Thyroid gland (tissue), 4 donors: ENCODE measurements around the gene NCF2. TPM values are rescaled to one million over a fixed set of nuclear protein-coding genes. Genes with fewer than 3 reads are reported as not detected.

Source experiments
- DNase-seq, 2 donors: peaks; one replicate each; pipeline ENCODE4 v3.0.0-alpha.2; 2019
- H3K27ac ChIP-seq, 3 donors: fragments of 200-600 bp; sonication (generic); 1 replicate in 2 of 3; 2 replicates in 1 of 3; pipeline ENCODE4 v1.5.1; 2016 to 2019; ENCODE audit warnings: mild to moderate bottlenecking in 1 of 3, moderate library complexity in 1 of 3
- H3K27me3 ChIP-seq: fragments of 200-600 bp; sonication (generic); one replicate; pipeline ENCODE4 v1.5.1; 2019
- H3K36me3 ChIP-seq, 2 donors: fragments of 200-600 bp; sonication (generic); one replicate each; pipeline ENCODE4 v1.5.1; 2016 to 2019
- H3K4me1 ChIP-seq, 2 donors: fragments of 200-600 bp; sonication (generic); one replicate each; pipeline ENCODE4 v1.5.1; 2017 to 2019
- H3K4me3 ChIP-seq, 3 donors: fragments of 200-600 bp; sonication (generic); replicated peaks in 1 of 3; 1 replicate in 2 of 3; 2 replicates in 1 of 3; pipeline ENCODE4 v1.5.1; 2016; ENCODE audit warnings: mild to moderate bottlenecking in 1 of 3
- H3K9me3 ChIP-seq: fragments of 200-600 bp; sonication (generic); one replicate; pipeline ENCODE4 v1.5.1; 2017
- POLR2A ChIP-seq, 2 donors: fragments of 450-650 bp; IDR thresholded peaks; one replicate each; pipeline ENCODE4 v1.6.1; 2017; ENCODE audit warnings: antibody characterized with exemption in 2 of 2, mild to moderate bottlenecking in 2 of 2, moderate library complexity in 1 of 2
- WGBS, 2 donors: methylation state at CpG; one replicate each; pipeline ENCODE4 v1.1.5; 2017; 5-methylcytosine and 5-hydroxymethylcytosine counted together
- intact Hi-C: fragments of 100-400 bp; cut with DNase I; formaldehyde crosslinking; loops from one replicate; pipeline ENCODE4 v1.15.1; 2023
- total RNA-seq, 4 donors: library from RNA; depleted of rRNA; stranded (reverse); fragments of >200 nt; gene quantifications; one replicate each; pipeline ENCODE4 v1.2.3, GENCODE V29; 2016
- TF ChIP-seq, protein P1 (sequence below), 6 experiments: fragments of 200-600 bp in 3 of 6; fragments of 450-650 bp in 3 of 6; sonication (generic) in 3 of 6; IDR thresholded peaks; one replicate each; pipeline ENCODE4 v1.5.1; 2016 to 2019; ENCODE audit warnings: antibody characterized with exemption in 6 of 6, mild to moderate bottlenecking in 2 of 6, inconsistent platforms in 1 of 6, moderate library complexity in 1 of 6

The NCF2 gene
- total RNA-seq, 4 donors from 2014 or later, result 3.5 to 9.8 (median 4.5) TPM

DNA sequence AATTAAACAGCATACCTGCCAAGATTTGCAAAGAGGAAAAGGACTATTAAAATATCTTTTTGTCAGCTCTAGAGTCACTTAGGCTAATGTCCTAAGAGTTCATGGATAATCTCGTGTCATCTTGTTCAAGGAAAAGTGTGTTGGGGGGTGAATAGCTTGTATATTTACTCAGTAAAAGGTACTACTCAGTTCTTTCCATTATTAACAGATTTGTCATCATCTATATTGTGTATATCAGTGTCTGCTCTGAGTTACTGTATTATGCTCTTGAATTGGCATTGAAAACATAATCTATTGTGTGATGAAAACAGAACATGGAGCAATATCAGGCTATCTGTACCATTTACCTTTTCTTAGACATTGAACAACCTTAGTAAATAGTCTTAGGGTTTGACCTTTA lies 76.0 kb downstream of the NCF2 start:
- intact Hi-C loops, result no loop called here
- TF ChIP-seq, protein P1, sequence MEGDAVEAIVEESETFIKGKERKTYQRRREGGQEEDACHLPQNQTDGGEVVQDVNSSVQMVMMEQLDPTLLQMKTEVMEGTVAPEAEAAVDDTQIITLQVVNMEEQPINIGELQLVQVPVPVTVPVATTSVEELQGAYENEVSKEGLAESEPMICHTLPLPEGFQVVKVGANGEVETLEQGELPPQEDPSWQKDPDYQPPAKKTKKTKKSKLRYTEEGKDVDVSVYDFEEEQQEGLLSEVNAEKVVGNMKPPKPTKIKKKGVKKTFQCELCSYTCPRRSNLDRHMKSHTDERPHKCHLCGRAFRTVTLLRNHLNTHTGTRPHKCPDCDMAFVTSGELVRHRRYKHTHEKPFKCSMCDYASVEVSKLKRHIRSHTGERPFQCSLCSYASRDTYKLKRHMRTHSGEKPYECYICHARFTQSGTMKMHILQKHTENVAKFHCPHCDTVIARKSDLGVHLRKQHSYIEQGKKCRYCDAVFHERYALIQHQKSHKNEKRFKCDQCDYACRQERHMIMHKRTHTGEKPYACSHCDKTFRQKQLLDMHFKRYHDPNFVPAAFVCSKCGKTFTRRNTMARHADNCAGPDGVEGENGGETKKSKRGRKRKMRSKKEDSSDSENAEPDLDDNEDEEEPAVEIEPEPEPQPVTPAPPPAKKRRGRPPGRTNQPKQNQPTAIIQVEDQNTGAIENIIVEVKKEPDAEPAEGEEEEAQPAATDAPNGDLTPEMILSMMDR (IDR thresholded peaks at IDR 0.05), result no peak
- no peak for TF ChIP-seq POLR2A (IDR thresholded peaks at IDR 0.05)
- H3K27ac ChIP-seq, result no peak overlapping the region
- H3K27me3 ChIP-seq, result no peaks in the 10 kb centered on the region
- WGBS, 2 donors, result 95 to 100% methylated on average over 1 of the region's 1 CpG
- DNase-seq, result no peak
- peaks cover 0 to 5% of the 10 kb centered on the region in 2 donors for H3K4me1 ChIP-seq
- H3K4me3 ChIP-seq, result no peak overlapping the region
- no peaks in the 10 kb centered on the region for H3K9me3 ChIP-seq
- H3K36me3 ChIP-seq, result peaks cover 0 to 5% of the 10 kb centered on the region in 2 donors

DNA sequence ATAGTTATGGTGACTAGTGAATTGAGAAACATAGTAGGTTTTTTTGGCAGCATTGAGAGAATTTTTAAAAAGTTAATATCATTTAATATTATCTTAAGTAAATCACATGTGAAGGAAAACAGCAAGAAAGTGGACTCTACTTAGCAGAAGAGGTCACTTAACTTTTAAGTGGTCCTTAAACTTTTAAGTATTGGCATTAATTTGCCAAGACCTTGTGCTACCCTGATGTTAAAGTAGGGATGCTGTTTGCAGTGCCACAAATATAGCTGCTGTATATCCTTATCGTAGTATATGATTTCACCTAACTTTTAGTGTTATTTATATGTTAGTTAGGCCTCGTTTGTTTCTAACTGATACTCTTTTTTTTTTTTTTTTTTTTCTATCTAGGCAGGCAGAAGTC lies 77.8 kb downstream of the NCF2 start:
- Histone ChIP-seq H3K4me3 (no peak overlapping the region), H3K9me3 (no peaks in the 10 kb centered on the region), H3K36me3 (no peaks in the 10 kb centered on the region), H3K4me1 (peaks cover 0 to 5% of the 10 kb centered on the region in 2 donors), H3K27me3 (no peaks in the 10 kb centered on the region), H3K27ac (no peak overlapping the region)
- intact Hi-C loops, result no loop called here
- 56 to 57% methylated on average over 2 of the region's 2 CpGs for WGBS, 2 donors
- TF ChIP-seq, protein P1 (IDR thresholded peaks at IDR 0.05), result no peak
- TF ChIP-seq POLR2A (IDR thresholded peaks at IDR 0.05), result no peak
- no peak for DNase-seq

DNA sequence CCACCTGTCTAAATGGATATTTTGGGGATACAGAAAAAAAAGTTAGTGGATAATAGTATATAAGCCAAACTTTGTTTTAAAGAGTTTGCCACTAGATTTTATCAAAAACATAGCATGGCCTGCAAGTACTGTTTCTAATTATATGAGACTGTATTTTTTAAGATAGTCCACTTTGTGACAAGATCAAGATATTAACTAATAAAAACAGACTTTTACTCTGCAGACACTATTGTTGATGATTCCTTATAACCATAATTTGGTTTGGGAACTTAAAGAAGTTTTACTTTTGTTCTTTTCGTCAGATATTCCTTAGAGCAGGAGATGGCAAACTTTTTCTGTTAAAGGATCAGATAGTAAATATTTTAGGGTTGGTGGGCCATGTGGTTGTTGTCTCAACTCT lies 81.6 kb downstream of the NCF2 start:
- Histone ChIP-seq H3K27ac (no peak overlapping the region), H3K27me3 (no peaks in the 10 kb centered on the region), H3K9me3 (no peaks in the 10 kb centered on the region), H3K36me3 (no peaks in the 10 kb centered on the region), H3K4me1 (peaks cover 0 to 5% of the 10 kb centered on the region in 2 donors), H3K4me3 (no peak overlapping the region)
- no peak for DNase-seq
- TF ChIP-seq POLR2A (IDR thresholded peaks at IDR 0.05), result no peak
- TF ChIP-seq, protein P1 (IDR thresholded peaks at IDR 0.05), result no peak
- WGBS, 2 donors, result 88 to 94% methylated on average over 1 of the region's 1 CpG
- intact Hi-C loops, result no loop called here

DNA sequence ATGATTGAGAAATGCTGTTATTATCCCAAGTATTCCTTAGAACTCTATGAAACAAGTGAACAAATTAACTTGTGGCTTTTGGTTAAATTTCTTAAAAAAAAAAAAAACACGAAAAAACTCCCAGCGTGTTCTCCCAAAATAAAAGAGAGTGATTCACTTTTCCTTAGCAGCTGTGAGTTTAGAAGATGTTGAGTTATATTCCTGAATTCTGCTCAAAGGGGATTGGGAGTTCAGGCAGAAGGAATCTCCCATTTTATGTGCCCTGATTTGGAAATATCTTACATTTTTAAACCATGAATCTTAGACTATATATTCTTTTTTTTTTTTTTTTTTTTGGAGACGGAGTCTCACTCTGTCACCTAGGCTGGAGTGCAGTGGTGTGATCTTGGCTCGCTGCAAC lies 83.7 kb downstream of the NCF2 start:
- H3K27ac ChIP-seq, result no peak overlapping the region
- WGBS, 2 donors, result 91 to 97% methylated on average over 4 of the region's 4 CpGs
- intact Hi-C loops, result no loop called here
- H3K9me3 ChIP-seq, result no peaks in the 10 kb centered on the region
- DNase-seq, result no peak
- no peaks in the 10 kb centered on the region for H3K4me1 ChIP-seq
- no peak overlapping the region for H3K4me3 ChIP-seq
- H3K27me3 ChIP-seq, result no peaks in the 10 kb centered on the region
- no peaks in the 10 kb centered on the region for H3K36me3 ChIP-seq
- TF ChIP-seq, protein P1 (IDR thresholded peaks at IDR 0.05), result no peak
- no peak for TF ChIP-seq POLR2A (IDR thresholded peaks at IDR 0.05)

Other genes with a start within 250 kb of the NCF2 start
- 10 to 100 TPM in 2 of 4 donors, 1 to 10 TPM in 2; 7.6 to 39.5 (median 17.3) TPM for gene NMNAT2, start 172.1 kb downstream of the NCF2 start, total RNA-seq
- gene SMG7, start 118.0 kb downstream of the NCF2 start, total RNA-seq, result 10 to 100 TPM; 37.8 to 82.1 (median 58.9) TPM
- gene ARPC5, start 45.3 kb upstream of the NCF2 start, total RNA-seq, result 100 to 1,000 TPM in 2 of 4 donors, 10 to 100 TPM in 2; 70.5 to 158 (median 95.7) TPM
- not detected for gene APOBEC4, start 62.9 kb upstream of the NCF2 start, total RNA-seq
- gene RGL1, start 214.7 kb upstream of the NCF2 start, total RNA-seq, result 10 to 100 TPM in 3 of 4 donors, 1 to 10 TPM in 1; 9.3 to 36.3 (median 16.3) TPM